HepG2 (cell line): ENCODE results near the gene OVCH1. TPM values are rescaled to one million over a fixed set of nuclear protein-coding genes. Genes with fewer than 3 reads are reported as not detected.

Experiments used
- ATAC-seq: fragments of 200-7000 bp; cut with Tn5 transposase; 3 replicates; pipeline ENCODE4 v1.9.1; 2020; ENCODE audit warnings: mild to moderate bottlenecking, moderate library complexity
- BruUV-seq: library from RNA; stranded (reverse); fragments of 400-500 nt; replicated peaks from 2 replicates; lab custom pipeline; 2021; lab: Mats Ljungman, UMichigan
- CTCF ChIA-PET: fragments of 300-600 bp; formaldehyde crosslinking; extraction: SDS; loops from one replicate; lab custom pipeline; 2021; ENCODE audit warnings: low total read pairs, inconsistent platforms, low intra/inter-chr PET ratio; lab: Yijun Ruan, JAX
- POLR2A ChIA-PET: fragments of 350-600 bp; sonication (Branson Sonifier 250); formaldehyde crosslinking; loops from one replicate; lab custom pipeline; 2020; ENCODE audit warnings: antibody characterized with exemption, inconsistent platforms; lab: Yijun Ruan, JAX
- DNase-seq: peaks from one replicate; pipeline ENCODE4 v3.0.0-alpha.2; 2015; ENCODE audit warnings: low spot score
- FAIRE-seq: peaks from 3 replicates; lab custom pipeline; 2011; peaks lifted over from hg19 to GRCh38; lab: Jason Lieb, UNC
- H2AFZ ChIP-seq: one replicate; pipeline ENCODE4 v1.6.1; 2011; ENCODE audit warnings: low read length, inconsistent platforms
- H3K27ac ChIP-seq: fragments of 300-600 bp; 3 replicates; pipeline ENCODE4 v1.8.0; 2011; ENCODE audit warnings: mixed run types, mild to moderate bottlenecking, mixed read lengths, low read length, inconsistent platforms; ENCODE audit not compliant: insufficient read depth; ENCODE audit errors: extremely low read length
- H3K27me3 ChIP-seq, 2 experiments: fragments of 200-600 bp in 1 of 2; 2 replicates in 1 of 2; 3 replicates in 1 of 2; pipeline versions ENCODE4 v1.6.0 to v1.8.0; 2011; ENCODE audit warnings: low read length in 2 of 2, mild to moderate bottlenecking in 2 of 2, moderate library complexity in 2 of 2, inconsistent platforms in 1 of 2; ENCODE audit not compliant: insufficient read depth in 2 of 2, control insufficient read depth in 1 of 2
- H3K36me3 ChIP-seq, 2 experiments: fragments of 200-600 bp in 1 of 2; replicated peaks in 1 of 2; 2 replicates in 1 of 2; 3 replicates in 1 of 2; pipeline versions ENCODE4 v1.5.1 to v1.8.0; 2011; ENCODE audit warnings: low read length in 2 of 2, inconsistent platforms in 1 of 2; ENCODE audit not compliant: insufficient read depth in 2 of 2, control insufficient read depth in 1 of 2
- H3K4me1 ChIP-seq: 2 replicates; pipeline ENCODE4 v1.5.1; 2012; ENCODE audit warnings: low read length, inconsistent platforms; ENCODE audit not compliant: insufficient read depth
- H3K4me2 ChIP-seq: 2 replicates; pipeline ENCODE4 v1.6.0; 2011; ENCODE audit warnings: low read depth, low read length, inconsistent platforms
- H3K4me3 ChIP-seq, 3 experiments: fragments of 200-600 bp in 1 of 3; sonication (generic), shearing (Covaris generic) in 1 of 3; replicated peaks in 1 of 3; 2 replicates each; pipeline ENCODE4 v1.5.1; 2011 to 2016; ENCODE audit warnings: low read length in 3 of 3, inconsistent platforms in 2 of 3, low read depth in 2 of 3, mild to moderate bottlenecking in 2 of 3, control low read depth in 1 of 3, mixed read lengths in 1 of 3; ENCODE audit not compliant: insufficient read depth in 1 of 3
- H3K79me2 ChIP-seq: one replicate; pipeline ENCODE4 v1.6.1; 2011; ENCODE audit warnings: low read length, inconsistent platforms; ENCODE audit not compliant: insufficient read depth
- H3K9ac ChIP-seq: 2 replicates; pipeline ENCODE4 v1.6.0; 2011; ENCODE audit warnings: mild to moderate bottlenecking, low read depth, low read length, inconsistent platforms; ENCODE audit not compliant: insufficient read depth
- H3K9me3 ChIP-seq: 2 replicates; pipeline ENCODE4 v1.5.1; 2012; ENCODE audit warnings: mild to moderate bottlenecking, low read length
- H4K20me1 ChIP-seq: 2 replicates; pipeline ENCODE4 v1.6.0; 2011; ENCODE audit warnings: inconsistent platforms, mild to moderate bottlenecking, low read length, moderate library complexity; ENCODE audit not compliant: insufficient read depth
- ATF5 ChIP-seq: sonication (generic); formaldehyde crosslinking; IDR thresholded peaks from 2 replicates; pipeline ENCODE4 v1.4.0; 2020; ENCODE audit warnings: mild to moderate bottlenecking, low read depth, missing genetic modification reagents
- FLYWCH1 ChIP-seq: sonication (generic); formaldehyde crosslinking; IDR thresholded peaks from 2 replicates; pipeline ENCODE4 v1.8.1; 2023; ENCODE audit warnings: mild to moderate bottlenecking, missing genetic modification reagents
- GATAD1 ChIP-seq: IDR thresholded peaks from 2 replicates; pipeline ENCODE4 v1.6.1; 2016; ENCODE audit warnings: missing genetic modification reagents, missing compliant biosample characterization
- HOXA9 ChIP-seq: sonication (generic); formaldehyde crosslinking; IDR thresholded peaks from 2 replicates; pipeline ENCODE4 v1.8.1; 2022; ENCODE audit warnings: missing genetic modification reagents, mild to moderate bottlenecking, moderate library complexity, borderline replicate concordance
- IKZF1 ChIP-seq: fragments of 450-650 bp; IDR thresholded peaks from 2 replicates; pipeline ENCODE4 v1.7.1; 2016
- NFIB ChIP-seq: sonication (generic); formaldehyde crosslinking; IDR thresholded peaks from 2 replicates; pipeline ENCODE4 v1.9.0; 2021; ENCODE audit warnings: missing genetic modification reagents, mild to moderate bottlenecking, borderline replicate concordance
- NONO ChIP-seq, 2 experiments: fragments of 450-650 bp in 1 of 2; sonication (generic) in 1 of 2; formaldehyde crosslinking in 1 of 2; IDR thresholded peaks in 1 of 2; conservative IDR thresholded peaks in 1 of 2; 2 replicates each; pipeline versions ENCODE4 v1.6.1 to v1.8.0; 2017 to 2022; ENCODE audit warnings: mild to moderate bottlenecking in 1 of 2, missing genetic modification reagents in 1 of 2, moderate library complexity in 1 of 2
- ZBED4 ChIP-seq: sonication (generic); formaldehyde crosslinking; IDR thresholded peaks from 2 replicates; pipeline ENCODE4 v1.4.0; 2020; ENCODE audit warnings: missing genetic modification reagents, borderline replicate concordance
- ZBTB42 ChIP-seq: sonication (generic); formaldehyde crosslinking; IDR thresholded peaks from 2 replicates; pipeline ENCODE4 v1.5.0; 2020; ENCODE audit warnings: mild to moderate bottlenecking, missing genetic modification reagents
- ZEB1 ChIP-seq: IDR thresholded peaks from 2 replicates; pipeline ENCODE4 v1.6.1; 2012; ENCODE audit warnings: mild to moderate bottlenecking, low read depth, inconsistent platforms; ENCODE audit not compliant: insufficient replicate concordance
- ZNF468 ChIP-seq: sonication (generic); formaldehyde crosslinking; IDR thresholded peaks from 2 replicates; pipeline ENCODE4 v1.8.0; 2022; ENCODE audit warnings: mild to moderate bottlenecking, moderate library complexity, missing genetic modification reagents
- ZNF567 ChIP-seq: sonication (generic); formaldehyde crosslinking; IDR thresholded peaks from 2 replicates; pipeline ENCODE4 v1.8.1; 2023; ENCODE audit warnings: mild to moderate bottlenecking, missing genetic modification reagents, borderline replicate concordance
- ZNF850 ChIP-seq: sonication (generic); formaldehyde crosslinking; conservative IDR thresholded peaks from 2 replicates; pipeline ENCODE4 v1.9.0; 2021; ENCODE audit warnings: mild to moderate bottlenecking, missing genetic modification reagents
- WGBS: methylation state at CpG from one replicate; pipeline ENCODE4 v1.1.6; 2017; ENCODE audit warnings: low lambda C conversion rate; 5-methylcytosine and 5-hydroxymethylcytosine counted together
- in situ Hi-C: cut with HindIII; loops from 2 replicates; pipeline ENCODE4 v1.10.0; 2017; ENCODE audit warnings: low pct_unique_long_range_greater_than_20kb; ENCODE audit not compliant: extremely low pct_ligation_motif_present
- intact Hi-C: fragments of 100-400 bp; cut with micrococcal nuclease; formaldehyde crosslinking; loops from one replicate; pipeline ENCODE4 v1.10.0; 2022; ENCODE audit not compliant: unreplicated experiment
- polyA plus RNA-seq, 8 experiments: library from polyadenylated mRNA; depleted of rRNA in 3 of 8; stranded (reverse) in 7 of 8; unstranded in 1 of 8; fragments of >200 nt; fragmentation: Illumina TruSeq in 4 of 8; extraction: Trizol in 4 of 8; gene quantifications; 2 replicates each; pipeline versions ENCODE4 v1.2.1 to v1.2.3, GENCODE V29; 2011 to 2016; ENCODE audit warnings: low read depth in 4 of 8, missing spikeins in 1 of 8, mixed read lengths in 1 of 8; ENCODE audit not compliant: insufficient read depth in 1 of 8
- total RNA-seq, 5 experiments: library from RNA; depleted of rRNA; stranded (reverse); fragments of >200 nt; fragmentation: Illumina TruSeq; extraction: Trizol; gene quantifications; 2 replicates each; pipeline ENCODE4 v1.2.3, GENCODE V29; 2016; ENCODE audit warnings: low read depth in 1 of 5
- TF ChIP-seq, protein P1 (sequence below): sonication (generic); formaldehyde crosslinking; IDR thresholded peaks from 2 replicates; pipeline ENCODE4 v1.5.1; 2020; ENCODE audit warnings: missing genetic modification reagents, mild to moderate bottlenecking, borderline replicate concordance
- TF ChIP-seq, protein P2 (sequence below): sonication (generic); formaldehyde crosslinking; IDR thresholded peaks from 2 replicates; pipeline ENCODE4 v1.4.0; 2020; ENCODE audit warnings: missing genetic modification reagents, borderline replicate concordance

Gene OVCH1
- total and polyA plus RNA-seq, 2 of the 13 experiments (the other 11 are each of a cell fraction or from before 2014, with no cell fraction given): not detected

DNA sequence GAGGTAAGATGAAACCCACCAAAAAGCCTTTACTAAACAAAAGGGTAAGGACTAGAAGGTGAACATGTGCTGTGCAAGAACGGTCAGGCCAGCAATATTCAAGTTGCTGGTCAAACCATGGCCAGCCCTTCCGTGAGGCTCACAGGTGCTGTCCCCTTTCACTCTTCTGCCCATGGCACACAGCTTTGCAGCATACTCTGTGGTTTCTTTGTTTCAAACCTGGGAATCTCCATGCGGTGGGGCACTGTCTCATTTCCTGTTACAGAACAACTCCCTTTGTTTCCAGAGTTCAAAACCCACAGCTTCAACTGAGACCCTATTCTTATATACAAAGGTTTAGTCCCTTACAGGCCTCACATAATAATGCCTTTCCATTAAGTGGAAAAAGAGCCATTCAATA lies 1.7 kb upstream of the OVCH1 start:
- H3K79me2 ChIP-seq: no peaks in the 10 kb centered on the region
- FAIRE-seq: no peak
- intact Hi-C loops (no loop called here), in situ Hi-C loops (no loop called here)
- no peak for ATAC-seq
- no peaks in the 10 kb centered on the region for H4K20me1 ChIP-seq
- 35% methylated on average over 3 of the region's 3 CpGs for WGBS
- no peaks in the 10 kb centered on the region for H3K36me3 ChIP-seq
- H3K4me2 ChIP-seq: no peak overlapping the region
- H3K9ac ChIP-seq: no peak overlapping the region
- CTCF ChIA-PET: no interaction called here
- no peak overlapping the region for H2AFZ ChIP-seq
- TF ChIP-seq HOXA9 (CRISPR knock-in tag): no peak
- TF ChIP-seq, protein P1, sequence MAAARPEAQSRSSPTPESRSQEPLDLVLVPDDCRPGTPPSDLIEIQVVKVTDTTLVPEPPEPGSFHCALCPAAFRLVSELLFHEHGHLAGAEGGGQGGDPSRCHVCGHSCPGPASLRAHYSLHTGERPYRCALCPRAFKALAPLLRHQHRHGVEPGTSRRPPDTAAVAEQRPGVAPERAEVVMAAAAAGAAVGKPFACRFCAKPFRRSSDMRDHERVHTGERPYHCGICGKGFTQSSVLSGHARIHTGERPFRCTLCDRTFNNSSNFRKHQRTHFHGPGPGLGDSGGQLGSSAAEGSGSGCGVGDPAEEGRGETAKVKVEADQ (CRISPR knock-in tag): no peak
- TF ChIP-seq ZBTB42: no peak
- no peak for TF ChIP-seq ZNF567
- no peak for TF ChIP-seq ZNF850 (CRISPR knock-in tag)
- TF ChIP-seq FLYWCH1 (CRISPR knock-in tag): no peak
- TF ChIP-seq NONO (IDR thresholded peaks at IDR 0.05): no peak
- TF ChIP-seq NONO (CRISPR knock-in tag; conservative IDR thresholded peaks at IDR 0.05): no peak
- no peak for TF ChIP-seq ZNF468 (CRISPR knock-in tag)
- TF ChIP-seq GATAD1 (CRISPR knock-in tag): no peak
- TF ChIP-seq, protein P2, sequence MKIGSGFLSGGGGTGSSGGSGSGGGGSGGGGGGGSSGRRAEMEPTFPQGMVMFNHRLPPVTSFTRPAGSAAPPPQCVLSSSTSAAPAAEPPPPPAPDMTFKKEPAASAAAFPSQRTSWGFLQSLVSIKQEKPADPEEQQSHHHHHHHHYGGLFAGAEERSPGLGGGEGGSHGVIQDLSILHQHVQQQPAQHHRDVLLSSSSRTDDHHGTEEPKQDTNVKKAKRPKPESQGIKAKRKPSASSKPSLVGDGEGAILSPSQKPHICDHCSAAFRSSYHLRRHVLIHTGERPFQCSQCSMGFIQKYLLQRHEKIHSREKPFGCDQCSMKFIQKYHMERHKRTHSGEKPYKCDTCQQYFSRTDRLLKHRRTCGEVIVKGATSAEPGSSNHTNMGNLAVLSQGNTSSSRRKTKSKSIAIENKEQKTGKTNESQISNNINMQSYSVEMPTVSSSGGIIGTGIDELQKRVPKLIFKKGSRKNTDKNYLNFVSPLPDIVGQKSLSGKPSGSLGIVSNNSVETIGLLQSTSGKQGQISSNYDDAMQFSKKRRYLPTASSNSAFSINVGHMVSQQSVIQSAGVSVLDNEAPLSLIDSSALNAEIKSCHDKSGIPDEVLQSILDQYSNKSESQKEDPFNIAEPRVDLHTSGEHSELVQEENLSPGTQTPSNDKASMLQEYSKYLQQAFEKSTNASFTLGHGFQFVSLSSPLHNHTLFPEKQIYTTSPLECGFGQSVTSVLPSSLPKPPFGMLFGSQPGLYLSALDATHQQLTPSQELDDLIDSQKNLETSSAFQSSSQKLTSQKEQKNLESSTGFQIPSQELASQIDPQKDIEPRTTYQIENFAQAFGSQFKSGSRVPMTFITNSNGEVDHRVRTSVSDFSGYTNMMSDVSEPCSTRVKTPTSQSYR (CRISPR knock-in tag): no peak
- no peak for TF ChIP-seq IKZF1
- TF ChIP-seq NFIB: no peak
- no peak for TF ChIP-seq ZEB1
- TF ChIP-seq ATF5 (CRISPR knock-in tag): no peak
- no peak for TF ChIP-seq ZBED4 (CRISPR knock-in tag)
- TF ChIP-seq, all 625 proteins: peak for 0
- H3K4me3 ChIP-seq: no peak overlapping the region
- H3K9me3 ChIP-seq: no peaks in the 10 kb centered on the region
- no peaks in the 10 kb centered on the region; a peak in 1 of 5 replicates for H3K27me3 ChIP-seq
- H3K4me1 ChIP-seq: no peaks in the 10 kb centered on the region
- BruUV-seq: no TSS peak
- no peak overlapping the region for H3K27ac ChIP-seq
- POLR2A ChIA-PET: no interaction called here
- no peak for DNase-seq
